Measurements from ENCODE around the gene TOR1AIP2.

DNA sequence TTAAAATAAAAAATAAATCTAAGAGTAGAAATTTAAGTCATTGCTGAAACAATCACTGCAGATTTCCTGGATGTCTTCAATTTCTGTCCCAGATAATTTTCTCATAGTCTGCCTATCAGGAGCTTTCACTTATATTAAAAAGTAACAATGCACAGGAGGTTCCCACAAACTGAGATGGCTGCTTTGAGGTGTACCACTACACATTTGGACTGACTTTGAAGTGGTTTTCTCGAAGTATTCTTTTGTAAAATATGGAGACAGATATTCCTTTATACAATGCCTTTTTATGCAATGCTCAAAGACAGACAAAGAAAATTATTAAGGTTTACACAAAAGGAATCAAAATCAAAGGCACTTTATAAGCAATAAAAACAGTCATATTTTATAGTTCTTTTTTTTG is 24.5 kb downstream of the TOR1AIP2 start:
- TF ChIP-seq, protein P1, sequence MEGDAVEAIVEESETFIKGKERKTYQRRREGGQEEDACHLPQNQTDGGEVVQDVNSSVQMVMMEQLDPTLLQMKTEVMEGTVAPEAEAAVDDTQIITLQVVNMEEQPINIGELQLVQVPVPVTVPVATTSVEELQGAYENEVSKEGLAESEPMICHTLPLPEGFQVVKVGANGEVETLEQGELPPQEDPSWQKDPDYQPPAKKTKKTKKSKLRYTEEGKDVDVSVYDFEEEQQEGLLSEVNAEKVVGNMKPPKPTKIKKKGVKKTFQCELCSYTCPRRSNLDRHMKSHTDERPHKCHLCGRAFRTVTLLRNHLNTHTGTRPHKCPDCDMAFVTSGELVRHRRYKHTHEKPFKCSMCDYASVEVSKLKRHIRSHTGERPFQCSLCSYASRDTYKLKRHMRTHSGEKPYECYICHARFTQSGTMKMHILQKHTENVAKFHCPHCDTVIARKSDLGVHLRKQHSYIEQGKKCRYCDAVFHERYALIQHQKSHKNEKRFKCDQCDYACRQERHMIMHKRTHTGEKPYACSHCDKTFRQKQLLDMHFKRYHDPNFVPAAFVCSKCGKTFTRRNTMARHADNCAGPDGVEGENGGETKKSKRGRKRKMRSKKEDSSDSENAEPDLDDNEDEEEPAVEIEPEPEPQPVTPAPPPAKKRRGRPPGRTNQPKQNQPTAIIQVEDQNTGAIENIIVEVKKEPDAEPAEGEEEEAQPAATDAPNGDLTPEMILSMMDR (IDR thresholded peaks at IDR 0.05), result no peak
- no peak for TF ChIP-seq POLR2A (IDR thresholded peaks at IDR 0.05)
